Loucy (cell line): ENCODE results near the gene CRACDL.

Source experiments
- H2AFZ ChIP-seq: fragments of 200-600 bp; sonication (generic); 2 replicates; pipeline ENCODE4 v1.6.0; 2016; ENCODE audit warnings: antibody characterized with exemption, mild to moderate bottlenecking, low read length, moderate library complexity
- H3F3A ChIP-seq: fragments of 200-600 bp; 2 replicates; pipeline ENCODE4 v1.6.0; 2016; ENCODE audit warnings: antibody characterized with exemption, low read depth, mild to moderate bottlenecking
- H3K27me3 ChIP-seq: fragments of 200-600 bp; sonication (generic); 2 replicates; pipeline ENCODE4 v1.6.1; 2014; ENCODE audit warnings: low read length, mild to moderate bottlenecking; ENCODE audit not compliant: insufficient read depth, poor library complexity, severe bottlenecking
- H3K36me3 ChIP-seq: fragments of 200-600 bp; sonication (generic); 2 replicates; pipeline ENCODE4 v1.6.1; 2016; ENCODE audit warnings: low read length; ENCODE audit not compliant: insufficient read depth
- H3K4me1 ChIP-seq: fragments of 200-600 bp; sonication (generic); 2 replicates; pipeline ENCODE4 v1.5.1; 2014; ENCODE audit warnings: low read length, mild to moderate bottlenecking; ENCODE audit not compliant: insufficient read depth, poor library complexity, severe bottlenecking
- H3K4me2 ChIP-seq: fragments of 200-600 bp; sonication (generic); 2 replicates; pipeline ENCODE4 v1.6.0; 2014; ENCODE audit warnings: antibody characterized with exemption, low read length, low read depth, mild to moderate bottlenecking; ENCODE audit not compliant: poor library complexity, severe bottlenecking
- H3K4me3 ChIP-seq: fragments of 200-600 bp; sonication (generic); 2 replicates; pipeline ENCODE4 v1.5.1; 2014; ENCODE audit warnings: low read length, mild to moderate bottlenecking, mixed read lengths; ENCODE audit not compliant: poor library complexity, severe bottlenecking
- H3K79me2 ChIP-seq: fragments of 200-600 bp; sonication (generic); 2 replicates; pipeline ENCODE4 v1.6.1; 2014; ENCODE audit warnings: low read length; ENCODE audit not compliant: insufficient read depth
- H3K9ac ChIP-seq: fragments of 200-600 bp; sonication (generic); 2 replicates; pipeline ENCODE4 v1.6.0; 2014; ENCODE audit warnings: mild to moderate bottlenecking, low read depth, low read length, moderate library complexity; ENCODE audit not compliant: poor library complexity, severe bottlenecking
- H3K9me2 ChIP-seq: fragments of 200-600 bp; sonication (generic); replicated peaks from 2 replicates; pipeline ENCODE4 v1.6.1; 2016; ENCODE audit warnings: low read depth, low read length, mixed read lengths
- H3K9me3 ChIP-seq: fragments of 200-600 bp; sonication (generic); 2 replicates; pipeline ENCODE4 v1.6.1; 2014; ENCODE audit warnings: mild to moderate bottlenecking, antibody characterized with exemption, low read length, low read depth; ENCODE audit not compliant: insufficient read depth
- H4K20me1 ChIP-seq: fragments of 200-600 bp; sonication (generic); 2 replicates; pipeline ENCODE4 v1.6.0; 2014; ENCODE audit warnings: antibody characterized with exemption, low read length, mild to moderate bottlenecking; ENCODE audit not compliant: insufficient read depth, poor library complexity, severe bottlenecking
- CTCF ChIP-seq: fragments of 200-600 bp; sonication (generic); conservative IDR thresholded peaks from 2 replicates; pipeline ENCODE4 v1.5.1; 2014; ENCODE audit warnings: mild to moderate bottlenecking, antibody characterized with exemption, low read length
- EZH2phosphoT487 ChIP-seq: fragments of 200-600 bp; IDR thresholded peaks from 2 replicates; pipeline ENCODE4 v1.6.1; 2018; ENCODE audit warnings: antibody characterized with exemption, mild to moderate bottlenecking, moderate library complexity, borderline replicate concordance

Gene CRACDL

GRCh38 chr2:98913916-98914712 lies 21.9 kb downstream of the CRACDL start:
- Histone ChIP-seq H3K9ac (no peak overlapping the region), H3K79me2 (no peaks in the 10 kb centered on the region), H3K27me3 (peaks cover 31% of the 10 kb centered on the region), H4K20me1 (no peaks in the 10 kb centered on the region), H3K9me2 (no peaks in the 10 kb centered on the region), H3F3A (no peaks in the 10 kb centered on the region; the same call in 1 of the 2 replicates), H3K4me2 (no peak overlapping the region), H3K36me3 (no peaks in the 10 kb centered on the region), H3K4me3 (no peak overlapping the region), H2AFZ (no peak overlapping the region), H3K4me1 (peaks cover 14% of the 10 kb centered on the region), H3K9me3 (no peaks in the 10 kb centered on the region)
- TF ChIP-seq CTCF (no peak), EZH2phosphoT487 (no peak)

GRCh38 chr2:98912957-98913915 lies 22.8 kb downstream of the CRACDL start:
- Histone ChIP-seq H3K4me2 (no peak overlapping the region), H3F3A (no peaks in the 10 kb centered on the region; the same call in 1 of the 2 replicates), H3K9me3 (no peaks in the 10 kb centered on the region), H4K20me1 (no peaks in the 10 kb centered on the region), H3K9me2 (no peaks in the 10 kb centered on the region), H3K36me3 (no peaks in the 10 kb centered on the region), H3K79me2 (no peaks in the 10 kb centered on the region), H3K27me3 (peaks cover 31% of the 10 kb centered on the region), H3K4me3 (no peak overlapping the region), H2AFZ (no peak overlapping the region), H3K4me1 (peaks cover 22% of the 10 kb centered on the region), H3K9ac (no peak overlapping the region)
- TF ChIP-seq EZH2phosphoT487 (no peak), CTCF (no peak)

GRCh38 chr2:98912221-98912851 lies 23.7 kb downstream of the CRACDL start:
- no peak overlapping the region for H3K4me2 ChIP-seq
- no peaks in the 10 kb centered on the region for H3K9me3 ChIP-seq
- peaks cover 23% of the 10 kb centered on the region for H3K4me1 ChIP-seq
- no peaks in the 10 kb centered on the region for H3K36me3 ChIP-seq
- H3F3A ChIP-seq: no peaks in the 10 kb centered on the region; the same call in 1 of the 2 replicates
- no peak for TF ChIP-seq CTCF
- no peak for TF ChIP-seq EZH2phosphoT487
- H3K79me2 ChIP-seq: no peaks in the 10 kb centered on the region
- peaks cover 31% of the 10 kb centered on the region for H3K27me3 ChIP-seq
- H3K9me2 ChIP-seq: no peaks in the 10 kb centered on the region
- H2AFZ ChIP-seq: no peak overlapping the region
- no peaks in the 10 kb centered on the region for H4K20me1 ChIP-seq
- H3K9ac ChIP-seq: no peak overlapping the region
- no peak overlapping the region for H3K4me3 ChIP-seq
